HT1080 (cell line): ENCODE measurements around the gene ASMTL. TPM values are rescaled to one million over a fixed set of nuclear protein-coding genes. Genes with fewer than 3 reads are reported as not detected.
A peak's percentile ranks its signal among the peaks of the same experiment; 100 is the strongest.
"Not testable (repeated sequence)": the region's sequence is repeated elsewhere in the genome, so short reads cannot be mapped to it uniquely, and the experiment has no call there.

ENCODE experiments used
- DNase-seq: peaks from one replicate; pipeline ENCODE4 v3.0.0-alpha.2; 2015; ENCODE audit warnings: low read depth
- total RNA-seq: library from RNA; depleted of rRNA; stranded (reverse); fragments of >200 nt; shearing (Covaris generic); gene quantifications from 2 replicates; pipeline ENCODE4 v1.2.3, GENCODE V29; 2014

The ASMTL gene
- total RNA-seq, 1 experiment from 2014 or later, result 12.3 TPM

DNA sequence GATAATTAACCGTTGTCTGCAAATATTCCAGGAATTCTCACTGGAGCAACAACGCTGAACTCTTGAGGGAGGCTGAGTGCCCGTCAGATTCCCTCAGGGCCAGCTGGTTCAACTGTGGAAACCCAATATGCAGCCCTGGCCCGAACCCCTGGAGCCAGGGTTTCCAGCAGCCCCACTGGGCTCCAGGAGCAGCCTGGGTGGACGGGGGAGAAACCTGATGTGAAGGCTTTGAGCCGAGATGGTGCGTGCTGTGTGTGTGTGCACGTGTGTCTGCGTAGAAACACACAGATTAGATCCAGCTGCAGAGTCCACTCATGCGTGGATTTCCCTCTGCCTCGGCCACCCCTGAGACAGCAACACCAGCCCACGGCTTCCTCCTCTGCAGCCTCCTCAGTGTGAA lies 41.4 kb downstream of the ASMTL start:
- DNase-seq, result no peak

DNA sequence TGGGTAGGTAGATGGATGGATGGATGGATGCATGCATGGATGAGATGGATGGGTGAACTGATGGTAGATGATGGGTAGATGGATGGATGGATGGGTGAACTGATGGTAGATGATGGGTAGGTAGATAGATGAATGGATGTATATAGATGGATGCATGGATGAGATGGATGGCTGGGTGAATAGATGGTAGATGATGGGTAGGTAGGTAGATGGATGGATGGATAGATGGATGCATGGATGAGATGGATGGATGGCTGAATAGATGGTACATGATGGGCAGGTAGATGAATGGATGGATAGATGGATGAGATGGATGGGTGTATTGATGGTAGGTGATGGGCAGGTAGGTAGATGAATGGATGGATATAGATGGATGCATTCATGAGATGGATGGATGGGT lies 45.7 kb downstream of the ASMTL start:
- no peak for DNase-seq

DNA sequence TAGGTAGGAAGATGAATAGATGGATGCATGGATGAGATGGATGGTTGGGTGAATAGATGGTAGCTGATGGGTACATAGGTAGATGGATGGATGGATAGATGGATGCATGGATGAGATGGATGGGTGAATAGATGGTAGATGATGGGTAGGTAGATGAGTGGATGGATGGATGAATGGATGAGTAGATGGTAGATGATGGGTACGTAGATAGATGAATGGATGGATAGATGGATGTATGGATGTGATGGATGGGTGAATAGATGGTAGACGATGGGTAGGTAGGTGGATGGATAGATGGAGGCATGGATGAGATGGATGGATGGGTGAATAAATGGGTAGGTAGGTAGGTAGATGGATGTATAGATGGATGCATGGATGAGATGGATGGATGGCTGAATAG lies 46.9 kb downstream of the ASMTL start:
- not testable (repeated sequence) for DNase-seq

DNA sequence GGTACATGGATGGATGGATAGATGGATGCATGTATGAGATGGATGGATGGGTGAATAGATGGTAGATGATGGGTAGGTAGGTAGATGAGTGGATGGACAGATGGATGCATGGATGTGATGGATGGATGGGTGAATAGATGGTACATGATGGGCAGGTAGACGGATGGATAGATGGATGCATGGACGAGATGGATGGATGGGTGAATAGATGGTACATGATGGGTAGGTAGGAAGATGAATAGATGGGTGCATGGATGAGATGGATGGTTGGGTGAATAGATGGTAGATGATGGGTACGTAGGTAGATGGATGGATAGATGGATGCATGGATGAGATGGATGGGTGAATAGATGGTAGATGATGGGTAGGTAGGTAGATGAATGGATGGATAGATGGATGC lies 48.8 kb downstream of the ASMTL start:
- DNase-seq, result not testable (repeated sequence)

DNA sequence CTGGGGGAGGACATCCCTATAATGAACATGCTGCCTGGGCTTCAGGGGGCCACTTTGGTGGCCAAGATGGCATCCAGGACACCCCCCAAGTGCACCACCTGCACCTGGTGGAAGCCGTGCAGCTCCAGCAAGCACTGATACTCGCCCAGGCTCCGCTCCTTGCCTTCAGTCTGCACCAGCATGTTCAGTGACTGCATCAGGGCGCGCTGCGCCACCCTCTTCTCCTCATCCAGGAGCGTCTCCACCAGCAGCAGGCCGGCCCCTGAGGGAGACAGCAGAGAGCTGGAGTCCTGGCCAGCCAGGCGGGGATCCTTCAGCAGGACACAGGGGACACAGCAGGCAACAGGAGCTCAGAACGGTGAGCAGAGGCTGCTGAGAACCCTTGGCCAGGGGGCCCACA lies 49.5 kb downstream of the ASMTL start:
- DNase-seq, result no peak

DNA sequence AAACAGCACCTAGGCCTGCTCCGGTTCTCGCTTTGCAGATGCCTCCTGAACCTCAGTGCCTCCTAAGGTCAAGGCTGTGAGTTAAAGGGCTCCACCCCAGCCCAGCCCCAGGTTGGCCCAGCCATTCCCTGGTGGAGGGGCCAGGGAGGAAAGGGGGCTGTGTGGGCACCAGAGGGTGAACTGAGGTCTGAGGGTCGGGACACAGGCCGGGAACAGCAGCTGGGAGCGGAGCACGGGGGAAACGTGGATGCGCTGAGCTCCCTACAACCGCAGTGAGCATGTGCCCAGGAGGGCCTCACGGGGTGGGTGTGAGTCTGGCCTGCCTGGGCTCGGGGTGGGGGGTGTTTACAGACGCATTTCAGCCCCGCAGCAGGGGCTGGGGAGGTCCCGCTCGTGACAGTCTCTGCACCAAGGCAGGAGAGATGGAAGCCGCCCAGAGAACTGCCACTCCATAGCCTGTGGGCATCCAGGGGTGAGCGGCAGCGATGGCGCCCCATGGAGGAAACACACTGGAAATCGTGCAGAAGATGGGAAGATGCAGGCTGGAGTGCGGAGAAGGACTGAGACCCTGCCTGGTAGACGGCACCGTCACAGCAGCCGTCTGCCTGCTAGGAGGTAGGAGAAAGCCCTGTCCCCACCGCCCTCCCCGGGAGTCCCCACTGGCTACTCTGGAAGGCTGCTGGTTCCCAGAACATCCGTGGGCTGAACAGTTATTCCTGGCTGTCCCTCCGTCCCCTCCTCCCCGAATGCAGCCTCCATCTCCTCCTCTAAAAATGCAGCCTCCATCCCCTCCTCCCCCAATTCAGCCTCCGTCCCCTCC lies 50.9 kb downstream of the ASMTL start:
- no peak for DNase-seq

DNA sequence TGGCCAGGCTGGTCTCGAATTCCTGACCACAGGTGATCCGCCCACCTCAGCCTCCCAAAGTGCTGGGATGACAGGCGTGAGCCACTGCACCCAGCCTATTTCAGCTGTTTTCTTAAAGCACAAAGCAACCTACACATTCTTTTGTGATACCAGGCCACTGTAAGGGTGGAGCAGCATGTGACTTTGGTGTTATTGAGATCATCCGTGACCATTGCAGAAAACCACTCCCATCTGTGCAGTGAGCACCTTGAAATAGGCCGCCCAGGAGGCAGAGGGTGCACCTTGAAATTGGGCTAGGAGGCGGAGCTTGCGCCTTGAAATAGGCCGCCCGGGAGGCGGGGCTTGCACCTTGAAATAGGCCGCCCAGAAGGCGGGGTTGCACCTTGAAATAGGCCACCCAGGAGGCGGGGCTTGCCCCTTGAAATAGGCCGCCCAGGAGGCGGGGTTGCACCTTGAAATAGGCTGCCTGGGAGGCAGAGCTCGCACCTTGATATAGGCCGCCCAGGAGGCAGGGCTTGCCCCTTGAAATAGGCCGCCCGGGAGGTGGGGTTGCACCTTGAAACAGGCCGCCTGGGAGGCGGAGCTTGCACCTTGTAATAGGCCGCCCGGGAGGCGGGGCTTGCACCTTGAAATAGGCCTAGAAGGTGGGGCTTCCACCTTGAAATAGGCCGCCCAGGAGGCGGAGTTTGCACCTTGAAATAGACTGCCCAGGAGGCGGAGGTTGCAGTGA lies 51.8 kb downstream of the ASMTL start:
- no peak for DNase-seq

DNA sequence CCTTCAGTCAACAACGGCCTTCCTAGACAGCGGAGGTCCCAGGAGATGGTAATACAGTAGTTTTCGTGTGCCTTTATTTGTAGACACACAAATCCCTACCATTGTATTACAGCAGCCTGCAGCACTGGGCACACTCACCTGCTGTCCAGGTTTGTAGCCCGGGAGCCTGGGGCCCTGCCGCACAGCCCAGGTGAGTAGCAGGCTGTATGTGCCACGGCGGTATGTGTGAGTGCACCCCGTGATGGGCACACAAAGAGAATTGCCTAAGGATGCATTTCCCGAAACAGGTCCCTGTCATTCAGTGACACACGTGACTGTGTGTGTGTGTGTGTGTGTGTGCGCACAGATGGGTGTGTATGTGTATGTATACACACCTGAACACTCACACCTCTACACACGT lies 52.7 kb downstream of the ASMTL start:
- DNase-seq, result no peak

DNA sequence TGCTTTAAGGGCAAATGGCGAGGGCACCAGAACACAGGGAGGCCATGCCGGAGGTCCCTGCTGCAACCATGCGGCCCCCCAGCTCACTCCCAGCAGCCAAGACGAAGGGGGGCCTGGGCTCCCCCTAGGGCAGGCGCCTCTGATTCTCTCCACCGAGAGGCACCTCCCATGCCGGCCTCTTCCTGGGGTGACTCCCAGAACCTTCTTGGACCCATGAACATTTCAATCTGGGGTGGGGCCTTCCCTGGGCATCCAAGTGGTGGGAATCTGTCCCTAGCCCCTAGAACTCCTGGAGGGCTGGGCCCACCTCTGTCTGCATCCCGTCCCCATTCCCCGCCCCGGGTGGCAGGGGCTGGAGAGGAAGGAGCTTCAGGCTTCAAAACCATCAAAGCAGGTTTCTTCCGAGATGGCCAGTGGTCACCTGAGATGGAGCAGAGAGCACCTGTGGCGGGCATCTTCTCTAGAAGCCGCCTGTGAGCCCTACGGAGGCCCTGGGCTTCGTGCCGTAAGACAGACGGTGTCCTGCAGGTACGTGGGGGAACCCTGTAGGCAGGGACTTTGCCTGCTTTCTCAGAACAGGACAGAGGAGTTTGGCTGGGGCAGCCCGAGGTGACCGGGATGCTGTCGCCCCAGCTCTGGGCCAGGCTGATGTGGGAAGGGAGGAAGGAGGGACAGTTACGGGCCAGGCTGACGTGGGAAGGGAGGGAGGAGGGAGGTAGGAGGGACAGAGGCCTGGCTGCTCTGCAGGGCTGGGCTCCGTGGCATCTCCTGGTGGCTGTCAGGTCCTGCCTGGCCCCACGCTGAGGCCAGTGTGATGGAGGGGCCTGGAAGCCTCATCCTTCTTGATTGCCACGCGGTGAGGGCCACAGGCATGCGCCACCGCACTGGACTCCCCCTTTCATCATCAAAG lies 54.0 kb downstream of the ASMTL start:
- DNase-seq, result no peak

DNA sequence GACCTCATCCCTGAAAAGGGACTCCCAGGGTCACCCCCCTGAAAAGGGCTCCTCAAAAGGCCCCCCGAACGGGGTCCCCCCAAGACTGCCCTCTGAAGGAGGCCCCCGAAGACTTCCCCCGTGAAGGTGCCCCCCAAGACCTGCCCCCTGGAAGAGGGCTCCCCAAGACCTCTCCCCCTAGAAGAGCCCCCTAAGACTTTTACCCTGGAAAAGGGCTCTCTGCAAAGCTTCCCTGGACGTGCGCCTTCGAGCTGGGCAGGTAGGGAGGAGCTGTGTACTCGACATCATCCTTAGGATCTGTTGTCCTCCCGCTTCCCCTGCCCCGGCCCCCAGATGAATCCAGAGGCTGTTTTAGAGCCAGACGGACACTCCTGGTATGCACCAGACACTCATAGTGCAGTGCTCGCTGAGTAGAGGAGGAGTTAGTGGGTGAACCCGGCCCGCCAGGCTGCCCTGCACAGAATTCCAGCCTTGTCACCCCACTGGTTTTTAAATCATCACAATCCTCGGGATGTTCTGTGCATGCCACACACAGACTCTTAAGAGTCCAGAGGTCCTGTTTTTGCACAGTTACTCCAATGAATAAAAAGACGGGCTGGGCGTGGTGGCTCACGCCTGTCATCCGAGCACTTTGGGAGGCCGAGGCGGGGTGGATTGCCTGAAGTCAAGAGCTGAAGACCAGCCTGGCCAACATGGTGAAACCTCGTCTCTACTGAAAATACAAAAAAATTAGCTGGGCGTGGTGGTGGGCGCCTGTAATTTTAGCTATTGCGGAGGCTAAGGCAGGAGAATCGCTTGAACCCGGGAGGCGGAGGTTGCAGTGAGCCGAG lies 55.1 kb downstream of the ASMTL start:
- no peak for DNase-seq

DNA sequence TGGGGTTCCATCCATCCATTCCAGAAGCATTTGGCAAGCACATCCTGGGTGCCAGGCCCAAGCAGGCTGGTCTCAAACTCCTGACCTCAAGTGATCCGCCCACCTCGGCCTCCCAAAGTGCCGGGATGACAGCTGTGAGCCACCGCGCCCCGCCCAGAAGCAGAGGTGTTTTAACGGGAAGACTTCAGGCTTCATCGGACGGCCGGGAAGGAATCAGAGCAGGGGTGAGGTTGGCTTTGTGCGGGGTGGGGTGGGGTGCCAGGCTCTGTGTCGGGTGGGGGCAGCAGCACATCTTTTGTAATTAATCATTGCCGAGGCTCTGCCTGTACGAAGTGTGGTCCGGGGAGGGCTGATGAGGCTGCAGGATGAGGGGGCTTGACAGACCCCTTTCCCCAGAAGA lies 55.7 kb downstream of the ASMTL start:
- DNase-seq, result no peak

DNA sequence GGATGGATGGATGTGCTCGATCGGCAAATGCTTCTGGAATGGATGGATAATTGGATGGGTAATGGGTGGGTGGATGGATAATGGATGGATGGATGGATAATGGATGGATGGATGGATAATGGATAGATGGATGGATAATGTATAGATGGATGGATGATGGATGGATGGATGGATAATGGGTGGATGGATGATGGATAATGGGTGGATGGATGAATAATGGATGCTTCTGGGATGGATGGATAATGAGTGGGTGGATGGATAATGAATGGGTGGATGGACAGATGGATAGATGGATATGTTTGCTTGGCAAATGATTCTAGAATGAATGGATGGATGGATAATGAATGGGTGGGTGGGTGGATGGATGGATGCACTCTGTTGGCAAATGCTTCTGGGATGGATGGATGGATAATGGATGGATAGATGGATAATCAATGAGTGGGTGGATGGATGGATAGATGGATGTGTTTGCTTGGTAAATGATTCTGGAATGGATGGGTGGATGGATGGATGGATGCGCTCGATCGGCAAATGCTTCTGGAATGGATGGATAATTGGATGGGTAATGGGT lies 57.0 kb downstream of the ASMTL start:
- DNase-seq, result no peak

DNA sequence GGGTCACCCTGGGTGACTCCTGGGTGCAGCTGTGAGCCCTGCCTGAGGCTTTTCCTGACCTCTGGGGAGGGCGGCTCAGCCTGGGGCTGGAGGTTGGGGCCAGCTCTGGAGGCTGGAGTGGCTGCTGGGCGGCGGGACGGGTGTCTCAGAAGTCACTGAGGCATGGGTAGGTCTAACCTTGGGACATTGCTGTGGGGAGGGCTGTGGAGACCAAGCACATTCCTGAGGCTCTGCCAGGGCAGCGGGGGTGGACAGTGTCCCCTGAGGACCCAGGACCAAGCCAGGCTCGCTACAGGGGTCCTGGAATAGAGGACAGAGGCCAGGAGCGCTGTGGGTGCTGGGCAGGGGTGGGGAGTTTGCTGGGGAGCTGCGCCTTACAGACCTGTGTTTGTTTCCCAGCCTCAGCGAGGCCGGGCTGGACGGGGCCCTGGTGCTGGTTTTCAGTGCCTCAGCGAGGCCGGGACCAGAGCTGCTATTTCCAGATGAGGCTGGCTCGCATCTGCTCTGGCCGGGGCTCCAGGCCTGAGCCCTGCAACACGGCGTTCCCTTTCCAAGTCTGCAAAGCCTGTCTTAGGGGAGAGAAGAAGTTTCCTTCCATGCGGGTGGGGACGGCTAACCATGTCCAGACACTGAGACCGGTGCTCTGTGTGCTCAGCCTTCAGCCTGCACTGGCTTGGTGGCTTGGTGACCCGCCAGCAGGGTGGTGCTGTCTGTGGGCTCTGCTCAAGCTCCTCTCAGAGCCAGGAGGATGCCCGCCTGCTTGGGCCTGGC lies 57.8 kb downstream of the ASMTL start:
- DNase-seq, result no peak

DNA sequence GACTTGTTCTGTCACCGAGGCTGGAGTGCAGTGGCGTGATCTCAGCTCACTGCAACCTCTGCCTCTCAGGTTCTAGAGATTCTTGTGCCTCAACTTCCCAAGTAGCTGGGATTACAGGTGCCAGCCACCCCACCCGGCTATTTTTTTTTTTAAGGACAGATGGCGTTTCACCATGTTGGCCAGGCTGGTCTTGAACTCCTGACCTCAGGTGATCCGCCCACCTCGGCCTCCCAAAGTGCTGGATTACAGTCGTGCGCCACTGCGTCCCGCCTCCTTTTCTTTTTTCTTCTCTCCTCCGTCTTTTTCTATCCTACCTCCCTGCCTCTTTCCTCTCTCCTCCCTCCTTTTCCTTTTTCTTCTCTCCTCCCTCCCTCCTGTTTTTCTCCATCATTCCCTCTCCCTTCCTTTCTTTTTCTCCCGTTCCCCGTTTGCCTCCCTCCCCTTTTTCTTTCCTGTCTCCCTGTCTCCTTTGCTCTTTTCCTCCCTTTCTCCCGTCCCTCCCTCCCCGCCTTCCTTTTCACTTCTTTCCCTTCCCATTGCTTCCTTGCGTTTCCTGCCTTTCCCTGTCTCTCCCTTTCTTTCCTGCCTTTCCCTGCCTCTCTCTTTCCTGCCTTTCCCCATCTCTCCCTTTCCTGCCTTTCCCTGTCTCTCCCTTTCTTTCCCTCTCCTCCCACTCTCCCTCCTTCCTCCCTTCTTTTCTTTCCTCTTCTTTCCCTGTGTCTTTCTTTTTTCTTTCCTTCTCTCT lies 58.7 kb downstream of the ASMTL start:
- no peak for DNase-seq

DNA sequence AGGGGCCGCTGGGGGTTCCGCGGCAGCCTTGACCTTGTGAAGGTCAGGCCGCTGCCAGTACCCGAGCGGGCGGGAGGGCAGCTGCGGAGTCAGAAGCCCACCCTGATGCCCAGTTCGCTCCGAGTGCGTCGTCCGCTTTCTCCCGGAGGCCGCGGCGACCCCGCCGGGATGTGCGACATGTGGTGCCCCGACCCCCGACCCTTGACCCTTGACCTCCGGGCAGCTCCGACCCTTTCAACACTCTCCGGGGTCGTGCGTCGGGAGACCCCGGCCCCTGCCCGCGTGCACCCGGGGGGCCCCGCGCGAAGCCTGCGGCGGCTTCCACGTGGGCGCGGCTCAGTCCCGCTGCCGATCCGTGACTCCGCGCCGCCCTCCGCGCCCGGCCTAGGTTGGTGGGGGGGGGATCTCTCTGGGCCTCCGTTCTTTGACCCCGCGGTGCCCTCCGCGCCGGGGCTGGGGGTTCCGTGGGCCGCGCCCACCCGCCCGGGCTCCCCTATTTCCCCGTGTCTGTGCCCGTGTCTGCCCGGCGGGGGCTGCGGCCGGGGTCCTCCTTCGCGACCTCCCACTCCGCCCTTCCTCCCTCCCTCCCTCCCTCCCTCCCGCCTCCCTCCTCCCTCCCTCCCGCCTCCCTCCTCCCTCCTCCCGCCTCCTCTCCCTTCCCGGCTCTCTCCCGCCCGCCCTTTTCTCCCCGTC lies 60.2 kb downstream of the ASMTL start:
- DNase-seq, result peak; percentile 67

DNA sequence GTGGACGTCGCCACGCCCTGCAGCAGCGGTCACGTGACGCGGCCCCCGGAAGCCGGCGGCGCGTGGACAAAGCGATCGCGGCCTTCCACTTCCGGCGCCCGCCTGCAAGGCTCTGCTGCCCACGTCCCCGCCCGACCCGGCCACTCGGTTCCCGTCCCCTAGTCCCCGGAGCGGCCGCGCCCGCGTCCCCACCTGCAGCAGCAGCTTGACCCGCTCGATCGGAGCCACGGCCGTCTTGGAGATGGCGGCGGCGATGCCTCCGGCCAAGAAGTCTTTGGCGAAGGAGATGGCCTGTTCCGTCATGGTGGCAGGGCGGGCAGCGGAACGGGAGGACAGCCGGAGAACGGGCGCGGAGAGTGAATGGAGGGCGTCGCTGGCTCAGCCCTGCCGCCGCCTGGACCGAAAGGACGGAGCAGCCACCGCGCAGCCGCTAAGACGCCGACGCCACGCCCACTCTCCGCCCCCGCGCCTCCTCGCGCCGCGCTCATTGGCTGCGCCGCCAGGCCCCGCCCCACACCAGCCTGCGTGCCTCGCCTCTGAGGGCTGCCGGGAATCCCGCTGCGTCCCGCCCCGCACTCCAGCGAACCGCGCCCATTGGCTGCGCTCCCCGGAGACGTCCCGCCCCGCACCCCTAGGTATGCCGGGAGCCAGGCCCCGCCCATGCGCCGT lies 60.9 kb downstream of the ASMTL start, which contains the start of gene SLC25A6:
Gene SLC25A6, minus strand, starts transcription at position 407 of the 669 bp plus-strand sequence. Its CDS starts 104 bp downstream, at position 303.
- peak; percentile 96 for DNase-seq

DNA sequence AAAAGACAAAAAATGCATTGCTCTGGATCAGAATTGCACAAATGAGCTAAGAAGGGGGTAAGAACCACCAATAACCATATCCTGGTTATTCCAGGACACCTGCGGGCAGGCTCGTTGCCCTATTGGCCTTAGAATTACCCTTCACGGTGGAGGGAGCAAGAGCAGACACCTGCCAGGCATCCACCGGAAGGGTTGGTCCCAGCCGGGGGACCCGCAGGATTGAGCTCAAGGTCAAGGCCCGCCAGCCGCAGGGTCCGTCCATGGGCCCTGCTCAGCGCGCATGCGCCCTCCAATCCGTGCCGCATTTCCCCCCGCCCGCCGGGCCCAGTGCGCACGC lies 61.4 kb downstream of the ASMTL start:
- DNase-seq, result no peak
